ENCODE measurements around the gene IGF2BP3. TPM values are rescaled to one million over a fixed set of nuclear protein-coding genes. Genes with fewer than 3 reads are reported as not detected.
"Not testable (repeated sequence)": the region's sequence is repeated elsewhere in the genome, so short reads cannot be mapped to it uniquely, and the experiment has no call there.

IGF2BP3 gene
- polyA plus RNA-seq (2013, experiment 1 of 2; ENCODE audit: insufficient read length): 32.8 TPM
- polyA plus RNA-seq (2013, experiment 2 of 2; ENCODE audit: insufficient read length): 32.9 TPM

GRCh38 chr7:23470330-23471105, at the start of gene IGF2BP3:
Gene IGF2BP3, minus strand, starts transcription at chr7:23470491. Its CDS starts 381 bp downstream, at chr7:23470110.
- DNase-seq: peak; percentile 98

GRCh38 chr7:23514755-23515154, 44.5 kb upstream of the IGF2BP3 start:
- no peak for DNase-seq

GRCh38 chr7:23513746-23514145, 43.5 kb upstream of the IGF2BP3 start:
- not testable (repeated sequence) for DNase-seq

- no peak for DNase-seq
Measured at GRCh38 chr7:23494009-23494408, 23.7 kb upstream of the IGF2BP3 start.

GRCh38 chr7:23491502-23491901, 21.2 kb upstream of the IGF2BP3 start:
- DNase-seq: peak; percentile 12

GRCh38 chr7:23490357-23491135, 20.3 kb upstream of the IGF2BP3 start:
- peak; percentile 55 for DNase-seq

GRCh38 chr7:23488714-23489113, 18.4 kb upstream of the IGF2BP3 start:
- DNase-seq: not testable (repeated sequence)

- DNase-seq: no peak
Measured at GRCh38 chr7:23487670-23488069, 17.4 kb upstream of the IGF2BP3 start.

- no peak for DNase-seq
Measured at GRCh38 chr7:23486002-23486773, 15.9 kb upstream of the IGF2BP3 start.

GRCh38 chr7:23482686-23483085, 12.4 kb upstream of the IGF2BP3 start:
- no peak for DNase-seq

GRCh38 chr7:23477962-23478866, 7.9 kb upstream of the IGF2BP3 start:
- DNase-seq: no peak

GRCh38 chr7:23477157-23477499, 6.8 kb upstream of the IGF2BP3 start:
- DNase-seq: no peak

- no peak for DNase-seq
Measured at GRCh38 chr7:23476286-23477156, 6.2 kb upstream of the IGF2BP3 start.

GRCh38 chr7:23475576-23475839, 5.2 kb upstream of the IGF2BP3 start:
- no peak for DNase-seq

GRCh38 chr7:23474829-23475575, 4.7 kb upstream of the IGF2BP3 start:
- no peak for DNase-seq

- DNase-seq: peak; percentile 97
Measured at GRCh38 chr7:23474094-23474828, 4.0 kb upstream of the IGF2BP3 start.

- DNase-seq: peak; percentile 25
Measured at GRCh38 chr7:23473844-23474093, 3.5 kb upstream of the IGF2BP3 start.

- no peak for DNase-seq
Measured at GRCh38 chr7:23472956-23473843, 2.9 kb upstream of the IGF2BP3 start.

GRCh38 chr7:23472556-23472955, 2.3 kb upstream of the IGF2BP3 start:
- DNase-seq: no peak

All from fibroblast of skin of scalp (primary cell).